ENCODE results near the gene ACBD7.

- TF ChIP-seq CTCF (IDR thresholded peaks at IDR 0.05) (no peak), POLR2A (IDR thresholded peaks at IDR 0.05) (no peak)
These were observed 33.1 kb upstream of the ACBD7 start for GRCh38 chr10:15121707-15122106.
